Fibroblast of skin of left quadriceps (primary cell): ENCODE data around the gene HOOK2.
"Not testable (repeated sequence)": the region's sequence is repeated elsewhere in the genome, so short reads cannot be mapped to it uniquely, and the experiment has no call there.

Source experiments
- DNase-seq, 2 experiments: peaks; one replicate each; pipeline ENCODE4 v3.0.0-alpha.2; 2013; ENCODE audit warnings: low read depth in 2 of 2

HOOK2 gene

GRCh38 chr19:12721656-12722565, 53.4 kb downstream of the HOOK2 start:
- DNase-seq = peak; percentile 55 to 59

GRCh38 chr19:12720851-12721655, 54.3 kb downstream of the HOOK2 start:
- DNase-seq = no peak

DNA sequence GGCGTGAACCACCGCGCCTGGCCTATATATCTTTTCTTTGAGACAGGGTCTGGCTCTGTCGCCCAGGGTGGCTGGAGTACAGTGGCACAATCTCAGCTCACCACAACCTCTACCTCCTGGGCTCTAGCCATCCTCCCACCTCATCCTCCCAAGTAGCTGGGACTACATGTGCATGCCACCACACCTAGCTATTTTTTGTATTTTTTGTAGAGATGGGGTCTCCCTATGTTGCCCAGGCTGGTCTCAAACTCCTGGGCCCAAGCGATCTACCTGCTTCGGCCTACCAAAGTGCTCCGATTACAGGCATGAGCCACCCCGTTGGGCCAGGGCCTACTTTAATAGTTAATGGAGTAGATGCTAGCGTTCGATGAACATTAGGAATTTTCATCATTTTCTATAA, 55.1 kb downstream of the HOOK2 start:
- DNase-seq = no peak

DNA sequence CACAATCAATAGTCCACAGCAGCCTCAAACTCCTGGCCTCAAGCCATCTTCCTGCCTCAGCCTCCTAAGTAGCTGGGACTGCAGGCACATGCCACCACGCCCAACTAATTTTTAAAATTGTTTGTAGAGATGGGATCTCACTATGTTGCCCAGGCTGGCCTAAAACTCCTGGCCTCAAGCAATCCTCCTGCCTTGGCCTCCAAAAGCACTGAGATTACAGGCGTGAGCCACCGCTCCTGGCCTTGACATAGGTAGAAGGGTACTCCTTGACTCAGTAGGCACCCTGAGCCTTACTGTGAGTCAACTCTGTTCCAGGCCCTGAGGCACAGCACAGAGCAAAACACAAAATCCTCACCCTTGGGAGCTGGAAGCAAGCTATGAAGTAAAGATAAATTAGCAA, 59.4 kb downstream of the HOOK2 start:
- DNase-seq = no peak

GRCh38 chr19:12715102-12715501, 60.2 kb downstream of the HOOK2 start:
- DNase-seq = no peak

DNA sequence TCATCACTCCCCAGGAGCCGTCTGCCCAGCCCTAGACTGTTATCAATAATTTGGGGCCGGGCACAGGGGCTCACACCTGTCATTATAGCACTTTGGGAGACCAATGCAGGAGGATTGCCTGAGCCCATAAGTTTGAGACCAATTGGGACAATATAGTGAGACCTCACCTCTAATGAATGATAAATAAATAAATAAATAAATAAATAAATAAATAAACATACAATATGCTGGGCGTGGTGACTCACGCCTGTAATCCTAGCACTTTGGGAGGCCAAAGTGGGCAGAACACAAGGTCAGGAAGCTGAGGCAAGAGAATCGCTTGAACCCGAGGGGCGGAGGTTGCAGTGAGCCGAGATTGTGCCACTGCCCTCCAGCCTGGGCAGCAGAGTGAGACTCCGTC, 62.0 kb downstream of the HOOK2 start:
- DNase-seq = not testable (repeated sequence)
